HepG2 (cell line): ENCODE measurements around the gene SLC6A17. TPM values are rescaled to one million over a fixed set of nuclear protein-coding genes. Genes with fewer than 3 reads are reported as not detected.
A peak's percentile ranks its signal among the peaks of the same experiment; 100 is the strongest.

ENCODE experiments used
- ATAC-seq: fragments of 200-7000 bp; cut with Tn5 transposase; 3 replicates; pipeline ENCODE4 v1.9.1; 2020; ENCODE audit warnings: mild to moderate bottlenecking, moderate library complexity
- BruUV-seq: library from RNA; stranded (reverse); fragments of 400-500 nt; replicated peaks from 2 replicates; lab custom pipeline; 2021; lab: Mats Ljungman, UMichigan
- CTCF ChIA-PET: fragments of 300-600 bp; formaldehyde crosslinking; extraction: SDS; loops from one replicate; lab custom pipeline; 2021; ENCODE audit warnings: low total read pairs, inconsistent platforms, low intra/inter-chr PET ratio; lab: Yijun Ruan, JAX
- POLR2A ChIA-PET: fragments of 350-600 bp; sonication (Branson Sonifier 250); formaldehyde crosslinking; loops from one replicate; lab custom pipeline; 2020; ENCODE audit warnings: antibody characterized with exemption, inconsistent platforms; lab: Yijun Ruan, JAX
- DNase-seq: peaks from one replicate; pipeline ENCODE4 v3.0.0-alpha.2; 2015; ENCODE audit warnings: low spot score
- FAIRE-seq: peaks from 3 replicates; lab custom pipeline; 2011; peaks lifted over from hg19 to GRCh38; lab: Jason Lieb, UNC
- H2AFZ ChIP-seq: one replicate; pipeline ENCODE4 v1.6.1; 2011; ENCODE audit warnings: low read length, inconsistent platforms
- H3K27ac ChIP-seq: fragments of 300-600 bp; 3 replicates; pipeline ENCODE4 v1.8.0; 2011; ENCODE audit warnings: mixed run types, mild to moderate bottlenecking, mixed read lengths, low read length, inconsistent platforms; ENCODE audit not compliant: insufficient read depth; ENCODE audit errors: extremely low read length
- H3K27me3 ChIP-seq, 2 experiments: fragments of 200-600 bp in 1 of 2; 2 replicates in 1 of 2; 3 replicates in 1 of 2; pipeline versions ENCODE4 v1.6.0 to v1.8.0; 2011; ENCODE audit warnings: low read length in 2 of 2, mild to moderate bottlenecking in 2 of 2, moderate library complexity in 2 of 2, inconsistent platforms in 1 of 2; ENCODE audit not compliant: insufficient read depth in 2 of 2, control insufficient read depth in 1 of 2
- H3K36me3 ChIP-seq, 2 experiments: fragments of 200-600 bp in 1 of 2; replicated peaks in 1 of 2; 2 replicates in 1 of 2; 3 replicates in 1 of 2; pipeline versions ENCODE4 v1.5.1 to v1.8.0; 2011; ENCODE audit warnings: low read length in 2 of 2, inconsistent platforms in 1 of 2; ENCODE audit not compliant: insufficient read depth in 2 of 2, control insufficient read depth in 1 of 2
- H3K4me1 ChIP-seq: 2 replicates; pipeline ENCODE4 v1.5.1; 2012; ENCODE audit warnings: low read length, inconsistent platforms; ENCODE audit not compliant: insufficient read depth
- H3K4me2 ChIP-seq: 2 replicates; pipeline ENCODE4 v1.6.0; 2011; ENCODE audit warnings: low read depth, low read length, inconsistent platforms
- H3K4me3 ChIP-seq, 3 experiments: fragments of 200-600 bp in 1 of 3; sonication (generic), shearing (Covaris generic) in 1 of 3; replicated peaks in 1 of 3; 2 replicates each; pipeline ENCODE4 v1.5.1; 2011 to 2016; ENCODE audit warnings: low read length in 3 of 3, inconsistent platforms in 2 of 3, low read depth in 2 of 3, mild to moderate bottlenecking in 2 of 3, control low read depth in 1 of 3, mixed read lengths in 1 of 3; ENCODE audit not compliant: insufficient read depth in 1 of 3
- H3K79me2 ChIP-seq: one replicate; pipeline ENCODE4 v1.6.1; 2011; ENCODE audit warnings: low read length, inconsistent platforms; ENCODE audit not compliant: insufficient read depth
- H3K9ac ChIP-seq: 2 replicates; pipeline ENCODE4 v1.6.0; 2011; ENCODE audit warnings: mild to moderate bottlenecking, low read depth, low read length, inconsistent platforms; ENCODE audit not compliant: insufficient read depth
- H3K9me3 ChIP-seq: 2 replicates; pipeline ENCODE4 v1.5.1; 2012; ENCODE audit warnings: mild to moderate bottlenecking, low read length
- H4K20me1 ChIP-seq: 2 replicates; pipeline ENCODE4 v1.6.0; 2011; ENCODE audit warnings: inconsistent platforms, mild to moderate bottlenecking, low read length, moderate library complexity; ENCODE audit not compliant: insufficient read depth
- TCF12 ChIP-seq, 2 experiments: fragments of 450-650 bp in 1 of 2; sonication (generic) in 1 of 2; formaldehyde crosslinking in 1 of 2; IDR thresholded peaks; 2 replicates each; pipeline versions ENCODE4 v1.6.1 to v1.8.0; 2017 to 2022; ENCODE audit warnings: antibody characterized with exemption in 1 of 2, mild to moderate bottlenecking in 1 of 2, missing genetic modification reagents in 1 of 2, moderate library complexity in 1 of 2
- ZFP1 ChIP-seq: IDR thresholded peaks from 2 replicates; pipeline ENCODE4 v1.6.1; 2016
- ZNF547 ChIP-seq: sonication (generic); formaldehyde crosslinking; IDR thresholded peaks from 2 replicates; pipeline ENCODE4 v1.5.1; 2020; ENCODE audit warnings: mild to moderate bottlenecking, missing genetic modification reagents
- ZNF556 ChIP-seq: sonication (generic); formaldehyde crosslinking; IDR thresholded peaks from 2 replicates; pipeline ENCODE4 v1.4.0; 2020; ENCODE audit warnings: mild to moderate bottlenecking, missing genetic modification reagents, borderline replicate concordance
- ZNF652 ChIP-seq: IDR thresholded peaks from 2 replicates; pipeline ENCODE4 v1.6.1; 2016; ENCODE audit warnings: low read depth, borderline replicate concordance
- ZNF672 ChIP-seq: sonication (generic); formaldehyde crosslinking; IDR thresholded peaks from 2 replicates; pipeline ENCODE4 v1.8.1; 2022; ENCODE audit warnings: missing genetic modification reagents
- WGBS: methylation state at CpG from one replicate; pipeline ENCODE4 v1.1.6; 2017; ENCODE audit warnings: low lambda C conversion rate; 5-methylcytosine and 5-hydroxymethylcytosine counted together
- in situ Hi-C: cut with HindIII; loops from 2 replicates; pipeline ENCODE4 v1.10.0; 2017; ENCODE audit warnings: low pct_unique_long_range_greater_than_20kb; ENCODE audit not compliant: extremely low pct_ligation_motif_present
- intact Hi-C: fragments of 100-400 bp; cut with micrococcal nuclease; formaldehyde crosslinking; loops from one replicate; pipeline ENCODE4 v1.10.0; 2022; ENCODE audit not compliant: unreplicated experiment
- polyA plus RNA-seq, 8 experiments: library from polyadenylated mRNA; depleted of rRNA in 3 of 8; stranded (reverse) in 7 of 8; unstranded in 1 of 8; fragments of >200 nt; fragmentation: Illumina TruSeq in 4 of 8; extraction: Trizol in 4 of 8; gene quantifications; 2 replicates each; pipeline versions ENCODE4 v1.2.1 to v1.2.3, GENCODE V29; 2011 to 2016; ENCODE audit warnings: low read depth in 4 of 8, missing spikeins in 1 of 8, mixed read lengths in 1 of 8; ENCODE audit not compliant: insufficient read depth in 1 of 8
- total RNA-seq, 5 experiments: library from RNA; depleted of rRNA; stranded (reverse); fragments of >200 nt; fragmentation: Illumina TruSeq; extraction: Trizol; gene quantifications; 2 replicates each; pipeline ENCODE4 v1.2.3, GENCODE V29; 2016; ENCODE audit warnings: low read depth in 1 of 5
- TF ChIP-seq, protein P1 (sequence below): sonication (generic); formaldehyde crosslinking; IDR thresholded peaks from 2 replicates; pipeline ENCODE4 v1.4.0; 2020; ENCODE audit warnings: missing genetic modification reagents
- TF ChIP-seq, protein P2 (sequence below): sonication (generic); formaldehyde crosslinking; IDR thresholded peaks from 2 replicates; pipeline ENCODE4 v1.5.1; 2020; ENCODE audit warnings: mild to moderate bottlenecking, missing genetic modification reagents, moderate library complexity
- TF ChIP-seq, protein P3 (sequence below): IDR thresholded peaks from 2 replicates; pipeline ENCODE4 v1.6.1; 2012; ENCODE audit warnings: low read depth, low read length, improper control_type of control experiment
- TF ChIP-seq, protein P4 (sequence below): sonication (generic); formaldehyde crosslinking; IDR thresholded peaks from 2 replicates; pipeline ENCODE4 v1.4.0; 2020; ENCODE audit warnings: missing genetic modification reagents

SLC6A17 gene
- total and polyA plus RNA-seq, 2 of the 13 experiments (the other 11 are each of a cell fraction or from before 2014, with no cell fraction given), result not detected

DNA sequence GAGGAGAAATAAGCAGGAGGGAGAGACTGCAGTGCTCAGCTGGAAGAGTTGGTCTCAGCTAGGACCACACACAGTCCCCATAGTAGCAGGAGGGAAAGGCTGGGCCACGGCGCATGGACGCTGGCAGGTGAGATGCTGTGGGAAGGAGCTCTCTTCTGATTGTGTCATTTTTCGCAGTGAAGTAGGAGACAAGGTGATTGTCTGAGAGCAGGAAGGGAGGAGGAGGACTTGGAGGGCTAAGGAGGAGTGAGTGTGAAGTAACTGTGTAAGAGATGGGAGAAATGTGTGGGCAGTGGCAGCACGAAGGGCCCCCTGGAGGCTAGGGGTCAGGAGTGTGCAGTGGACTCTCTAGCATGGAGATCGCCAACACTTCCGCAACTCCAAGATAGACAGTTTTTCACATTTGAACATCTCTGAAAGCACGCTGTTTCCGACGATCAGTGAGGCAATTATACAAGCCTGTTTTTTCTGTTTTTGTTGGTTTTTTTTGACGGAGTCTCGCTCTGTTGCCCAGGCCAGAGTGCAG is 33.4 kb downstream of the SLC6A17 start:
- Histone ChIP-seq H4K20me1 (no peaks in the 10 kb centered on the region), H3K4me3 (no peak overlapping the region), H3K4me2 (no peak overlapping the region), H3K4me1 (no peaks in the 10 kb centered on the region), H3K9me3 (no peaks in the 10 kb centered on the region), H3K27ac (no peak overlapping the region), H2AFZ (no peak overlapping the region), H3K27me3 (peaks cover 1 to 58% of the 10 kb centered on the region in 2 experiments), H3K9ac (no peak overlapping the region)
- BruUV-seq, result no TSS peak
- 41% methylated on average over 12 of the region's 12 CpGs for WGBS
- no peak for DNase-seq
- no peak for FAIRE-seq
- in situ Hi-C loops, result no loop called here
- TF ChIP-seq, protein P1, sequence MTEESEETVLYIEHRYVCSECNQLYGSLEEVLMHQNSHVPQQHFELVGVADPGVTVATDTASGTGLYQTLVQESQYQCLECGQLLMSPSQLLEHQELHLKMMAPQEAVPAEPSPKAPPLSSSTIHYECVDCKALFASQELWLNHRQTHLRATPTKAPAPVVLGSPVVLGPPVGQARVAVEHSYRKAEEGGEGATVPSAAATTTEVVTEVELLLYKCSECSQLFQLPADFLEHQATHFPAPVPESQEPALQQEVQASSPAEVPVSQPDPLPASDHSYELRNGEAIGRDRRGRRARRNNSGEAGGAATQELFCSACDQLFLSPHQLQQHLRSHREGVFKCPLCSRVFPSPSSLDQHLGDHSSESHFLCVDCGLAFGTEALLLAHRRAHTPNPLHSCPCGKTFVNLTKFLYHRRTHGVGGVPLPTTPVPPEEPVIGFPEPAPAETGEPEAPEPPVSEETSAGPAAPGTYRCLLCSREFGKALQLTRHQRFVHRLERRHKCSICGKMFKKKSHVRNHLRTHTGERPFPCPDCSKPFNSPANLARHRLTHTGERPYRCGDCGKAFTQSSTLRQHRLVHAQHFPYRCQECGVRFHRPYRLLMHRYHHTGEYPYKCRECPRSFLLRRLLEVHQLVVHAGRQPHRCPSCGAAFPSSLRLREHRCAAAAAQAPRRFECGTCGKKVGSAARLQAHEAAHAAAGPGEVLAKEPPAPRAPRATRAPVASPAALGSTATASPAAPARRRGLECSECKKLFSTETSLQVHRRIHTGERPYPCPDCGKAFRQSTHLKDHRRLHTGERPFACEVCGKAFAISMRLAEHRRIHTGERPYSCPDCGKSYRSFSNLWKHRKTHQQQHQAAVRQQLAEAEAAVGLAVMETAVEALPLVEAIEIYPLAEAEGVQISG (CRISPR knock-in tag), result peak; percentile 52
- no peak for TF ChIP-seq ZNF556 (CRISPR knock-in tag)
- TF ChIP-seq, all 625 proteins: peak for 1
- ChIA-PET POLR2A (no interaction called here), CTCF (no interaction called here)
- ATAC-seq, result no peak; the same call in 2 of the 3 replicates
- H3K79me2 ChIP-seq, result no peaks in the 10 kb centered on the region
- intact Hi-C loops, result no loop called here
- no peaks in the 10 kb centered on the region for H3K36me3 ChIP-seq

DNA sequence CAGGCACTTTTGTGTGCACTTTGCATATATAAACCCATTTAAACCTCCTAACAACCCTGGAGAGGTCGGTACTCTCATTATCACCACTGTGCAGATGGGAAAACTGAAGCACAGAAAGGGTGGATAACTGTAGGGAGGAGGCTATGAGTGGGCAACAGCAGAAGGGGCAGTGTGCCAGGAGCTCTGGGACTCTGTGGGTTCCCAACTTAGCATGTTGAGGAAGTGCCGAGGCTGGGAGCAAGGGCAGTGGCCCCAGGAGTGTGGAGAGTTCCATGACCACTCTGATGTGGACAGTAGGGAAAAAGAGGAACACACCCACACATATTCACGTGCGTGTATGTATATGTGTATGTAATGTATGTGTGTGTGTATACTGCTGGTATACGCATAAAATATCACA is 34.2 kb downstream of the SLC6A17 start:
- under 1% methylated on average over 5 of the region's 5 CpGs for WGBS
- POLR2A ChIA-PET, result no interaction called here
- Histone ChIP-seq H3K79me2 (no peaks in the 10 kb centered on the region), H3K9me3 (no peaks in the 10 kb centered on the region), H3K4me3 (no peak overlapping the region), H4K20me1 (no peaks in the 10 kb centered on the region), H3K9ac (no peak overlapping the region), H3K27me3 (peaks cover 1 to 64% of the 10 kb centered on the region in 2 experiments), H3K4me1 (no peaks in the 10 kb centered on the region), H2AFZ (no peak overlapping the region), H3K27ac (no peak overlapping the region), H3K36me3 (no peaks in the 10 kb centered on the region), H3K4me2 (no peak overlapping the region)
- intact Hi-C loops (no loop called here), in situ Hi-C loops (no loop called here)
- DNase-seq, result no peak
- no peak for ATAC-seq
- no TSS peak for BruUV-seq
- CTCF ChIA-PET, result no interaction called here
- FAIRE-seq, result no peak
- TF ChIP-seq ZNF672 (CRISPR knock-in tag), result no peak
- TF ChIP-seq, protein P2, sequence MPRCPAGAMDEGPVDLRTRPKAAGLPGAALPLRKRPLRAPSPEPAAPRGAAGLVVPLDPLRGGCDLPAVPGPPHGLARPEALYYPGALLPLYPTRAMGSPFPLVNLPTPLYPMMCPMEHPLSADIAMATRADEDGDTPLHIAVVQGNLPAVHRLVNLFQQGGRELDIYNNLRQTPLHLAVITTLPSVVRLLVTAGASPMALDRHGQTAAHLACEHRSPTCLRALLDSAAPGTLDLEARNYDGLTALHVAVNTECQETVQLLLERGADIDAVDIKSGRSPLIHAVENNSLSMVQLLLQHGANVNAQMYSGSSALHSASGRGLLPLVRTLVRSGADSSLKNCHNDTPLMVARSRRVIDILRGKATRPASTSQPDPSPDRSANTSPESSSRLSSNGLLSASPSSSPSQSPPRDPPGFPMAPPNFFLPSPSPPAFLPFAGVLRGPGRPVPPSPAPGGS (CRISPR knock-in tag), result no peak
- TF ChIP-seq TCF12 (IDR thresholded peaks at IDR 0.05), result no peak
- no peak for TF ChIP-seq TCF12 (CRISPR knock-in tag; IDR thresholded peaks at IDR 0.05)
- TF ChIP-seq, protein P3, sequence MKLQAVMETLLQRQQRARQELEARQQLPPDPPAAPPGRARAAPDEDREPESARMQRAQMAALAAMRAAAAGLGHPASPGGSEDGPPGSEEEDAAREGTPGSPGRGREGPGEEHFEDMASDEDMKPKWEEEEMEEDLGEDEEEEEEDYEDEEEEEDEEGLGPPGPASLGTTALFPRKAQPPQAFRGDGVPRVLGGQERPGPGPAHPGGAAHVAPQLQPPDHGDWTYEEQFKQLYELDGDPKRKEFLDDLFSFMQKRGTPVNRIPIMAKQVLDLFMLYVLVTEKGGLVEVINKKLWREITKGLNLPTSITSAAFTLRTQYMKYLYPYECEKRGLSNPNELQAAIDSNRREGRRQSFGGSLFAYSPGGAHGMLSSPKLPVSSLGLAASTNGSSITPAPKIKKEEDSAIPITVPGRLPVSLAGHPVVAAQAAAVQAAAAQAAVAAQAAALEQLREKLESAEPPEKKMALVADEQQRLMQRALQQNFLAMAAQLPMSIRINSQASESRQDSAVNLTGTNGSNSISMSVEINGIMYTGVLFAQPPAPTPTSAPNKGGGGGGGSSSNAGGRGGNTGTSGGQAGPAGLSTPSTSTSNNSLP, result no peak
- no peak for TF ChIP-seq ZNF547 (CRISPR knock-in tag)
- no peak for TF ChIP-seq ZFP1 (CRISPR knock-in tag)
- TF ChIP-seq, protein P4, sequence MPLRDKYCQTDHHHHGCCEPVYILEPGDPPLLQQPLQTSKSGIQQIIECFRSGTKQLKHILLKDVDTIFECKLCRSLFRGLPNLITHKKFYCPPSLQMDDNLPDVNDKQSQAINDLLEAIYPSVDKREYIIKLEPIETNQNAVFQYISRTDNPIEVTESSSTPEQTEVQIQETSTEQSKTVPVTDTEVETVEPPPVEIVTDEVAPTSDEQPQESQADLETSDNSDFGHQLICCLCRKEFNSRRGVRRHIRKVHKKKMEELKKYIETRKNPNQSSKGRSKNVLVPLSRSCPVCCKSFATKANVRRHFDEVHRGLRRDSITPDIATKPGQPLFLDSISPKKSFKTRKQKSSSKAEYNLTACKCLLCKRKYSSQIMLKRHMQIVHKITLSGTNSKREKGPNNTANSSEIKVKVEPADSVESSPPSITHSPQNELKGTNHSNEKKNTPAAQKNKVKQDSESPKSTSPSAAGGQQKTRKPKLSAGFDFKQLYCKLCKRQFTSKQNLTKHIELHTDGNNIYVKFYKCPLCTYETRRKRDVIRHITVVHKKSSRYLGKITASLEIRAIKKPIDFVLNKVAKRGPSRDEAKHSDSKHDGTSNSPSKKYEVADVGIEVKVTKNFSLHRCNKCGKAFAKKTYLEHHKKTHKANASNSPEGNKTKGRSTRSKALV (CRISPR knock-in tag), result no peak
- no peak for TF ChIP-seq ZNF652 (CRISPR knock-in tag)
